ENCODE results near the gene CCDC12. TPM values are rescaled to one million over a fixed set of nuclear protein-coding genes. Genes with fewer than 3 reads are reported as not detected.

The CCDC12 gene
- total and polyA plus RNA-seq, 2 of the 13 experiments (the other 11 are each of a cell fraction or from before 2014, with no cell fraction given), result 30.1 to 49.5 TPM

GRCh38 chr3:46905661-46906451 is 70.7 kb downstream of the CCDC12 start (continued):
- TF ChIP-seq HNF1A (IDR thresholded peaks at IDR 0.05; ENCODE audit: low read depth) (no peak), HNF1A (CRISPR knock-in tag; IDR thresholded peaks at IDR 0.05; ENCODE audit: borderline replicate concordance) (no peak), ZNF33A (CRISPR knock-in tag; IDR thresholded peaks at IDR 0.05; ENCODE audit: borderline replicate concordance) (no peak), ZNF253 (CRISPR knock-in tag; IDR thresholded peaks at IDR 0.05; ENCODE audit: borderline replicate concordance) (no peak), ZNF496 (CRISPR knock-in tag; IDR thresholded peaks at IDR 0.05; ENCODE audit: insufficient replicate concordance) (no peak), CTCF (CRISPR knock-in tag; IDR thresholded peaks at IDR 0.05) (no peak), NR2C2 (CRISPR knock-in tag; IDR thresholded peaks at IDR 0.05; ENCODE audit: borderline replicate concordance) (no peak), CBX2 (IDR thresholded peaks at IDR 0.05; ENCODE audit: low read depth, low read length) (no peak), CBX2 (CRISPR knock-in tag; IDR thresholded peaks at IDR 0.05; ENCODE audit: low read depth) (no peak), E2F2 (CRISPR knock-in tag; IDR thresholded peaks at IDR 0.05; ENCODE audit: borderline replicate concordance) (no peak), ZNF747 (CRISPR knock-in tag; IDR thresholded peaks at IDR 0.05; ENCODE audit: borderline replicate concordance) (no peak)
- TF ChIP-seq, protein P1, sequence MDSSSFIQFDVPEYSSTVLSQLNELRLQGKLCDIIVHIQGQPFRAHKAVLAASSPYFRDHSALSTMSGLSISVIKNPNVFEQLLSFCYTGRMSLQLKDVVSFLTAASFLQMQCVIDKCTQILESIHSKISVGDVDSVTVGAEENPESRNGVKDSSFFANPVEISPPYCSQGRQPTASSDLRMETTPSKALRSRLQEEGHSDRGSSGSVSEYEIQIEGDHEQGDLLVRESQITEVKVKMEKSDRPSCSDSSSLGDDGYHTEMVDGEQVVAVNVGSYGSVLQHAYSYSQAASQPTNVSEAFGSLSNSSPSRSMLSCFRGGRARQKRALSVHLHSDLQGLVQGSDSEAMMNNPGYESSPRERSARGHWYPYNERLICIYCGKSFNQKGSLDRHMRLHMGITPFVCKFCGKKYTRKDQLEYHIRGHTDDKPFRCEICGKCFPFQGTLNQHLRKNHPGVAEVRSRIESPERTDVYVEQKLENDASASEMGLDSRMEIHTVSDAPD (CRISPR knock-in tag; IDR thresholded peaks at IDR 0.05), result no peak
